Measurements from ENCODE around the gene MLLT6.
A peak's percentile ranks its signal among the peaks of the same experiment; 100 is the strongest.

The MLLT6 gene

DNA sequence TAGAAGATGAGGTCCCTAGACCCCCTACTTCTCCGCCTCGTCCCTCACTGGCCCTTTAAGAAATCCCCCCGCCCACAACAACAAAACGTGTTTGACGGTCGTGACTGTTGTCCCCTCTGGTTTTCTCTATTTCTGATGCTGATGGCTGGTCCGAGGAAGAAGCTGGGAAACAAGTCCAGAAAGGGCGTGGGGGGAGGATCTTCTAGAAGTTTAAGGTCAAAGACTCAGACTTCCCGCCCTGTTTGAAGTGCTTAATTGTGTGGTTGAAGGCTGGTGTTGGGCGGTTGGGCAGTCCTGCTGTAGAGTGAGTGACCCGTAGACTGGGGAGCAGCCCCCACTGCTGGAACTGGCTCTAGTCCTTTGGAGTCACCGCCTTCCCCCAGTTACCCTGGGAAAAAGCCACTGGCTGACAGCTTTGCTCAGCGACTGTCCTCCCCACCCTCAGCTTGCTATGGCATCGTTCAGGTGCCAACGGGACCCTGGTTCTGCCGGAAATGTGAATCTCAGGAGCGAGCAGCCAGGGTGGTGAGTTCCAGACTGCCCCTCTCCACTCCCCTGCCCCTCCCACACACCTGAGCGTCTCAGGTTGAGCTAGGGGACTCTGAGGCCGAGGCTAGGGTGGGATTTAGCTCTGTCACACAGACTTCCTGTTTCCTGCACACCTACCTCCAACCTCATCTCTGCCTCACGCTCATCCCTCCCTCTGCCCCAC lies 1.6 kb downstream of the MLLT6 start:
- peak; percentile 32 for DNase-seq (ENCODE audit: low spot score)

DNA sequence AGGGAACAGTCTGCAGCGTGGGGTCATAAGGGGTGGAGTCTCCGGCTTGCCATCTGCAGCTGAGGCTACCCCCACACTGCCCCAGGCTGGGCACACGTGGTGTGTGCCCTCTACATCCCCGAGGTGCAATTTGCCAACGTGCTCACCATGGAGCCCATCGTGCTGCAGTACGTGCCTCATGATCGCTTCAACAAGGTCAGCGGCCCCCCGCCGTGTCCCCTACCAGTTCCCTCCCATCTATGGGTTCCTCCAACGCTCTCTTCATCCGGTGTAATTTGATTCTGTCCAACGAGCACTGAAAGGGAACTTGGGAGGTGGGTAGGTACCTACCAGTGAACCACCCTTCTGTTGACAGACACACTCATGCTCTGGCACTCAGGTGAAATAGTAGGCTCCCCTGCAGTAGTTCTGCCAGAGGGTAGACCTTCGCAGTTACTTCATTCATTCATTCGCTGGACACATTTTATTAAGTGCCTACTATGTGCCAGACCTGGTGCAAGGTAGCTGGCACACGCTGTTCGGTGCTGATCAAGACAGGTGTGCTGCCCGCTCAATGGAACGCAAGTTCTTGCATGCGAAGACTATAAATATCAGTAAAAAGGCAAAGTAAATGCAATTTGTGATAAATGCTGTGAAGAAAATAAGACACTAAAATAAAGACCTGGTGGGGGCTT lies 2.7 kb downstream of the MLLT6 start:
- no peak for DNase-seq (ENCODE audit: low spot score)

DNA sequence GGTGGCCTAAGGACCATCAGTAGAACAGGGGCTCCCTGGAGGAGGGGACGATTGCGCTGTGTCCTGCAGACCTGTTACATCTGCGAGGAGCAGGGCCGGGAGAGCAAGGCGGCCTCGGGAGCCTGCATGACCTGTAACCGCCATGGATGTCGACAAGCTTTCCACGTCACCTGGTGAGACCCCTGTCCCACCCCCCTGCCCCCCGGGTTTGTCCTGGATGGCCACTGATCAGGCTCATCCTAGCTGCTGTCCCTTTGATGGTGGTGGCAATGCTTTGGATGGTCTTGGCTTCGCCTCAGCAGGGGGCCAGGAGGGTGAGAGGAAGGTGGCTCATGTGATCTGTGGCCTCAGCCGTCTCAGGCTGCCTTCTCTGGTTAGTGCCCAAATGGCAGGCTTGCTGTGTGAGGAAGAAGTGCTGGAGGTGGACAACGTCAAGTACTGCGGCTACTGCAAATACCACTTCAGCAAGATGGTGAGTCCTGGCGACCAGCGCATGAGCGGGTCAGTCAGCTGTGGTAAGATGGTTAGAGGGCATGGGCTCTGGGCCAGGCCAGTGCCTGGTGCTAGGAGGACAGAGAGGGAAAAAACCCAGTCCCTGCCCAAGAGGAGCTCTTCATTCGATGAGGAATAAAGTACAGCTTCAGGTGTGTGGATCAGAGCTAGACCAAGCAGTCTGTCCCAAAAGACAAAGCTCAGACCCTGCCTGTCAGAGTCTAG lies 4.2 kb downstream of the MLLT6 start:
- DNase-seq (ENCODE audit: low spot score), result no peak

DNA sequence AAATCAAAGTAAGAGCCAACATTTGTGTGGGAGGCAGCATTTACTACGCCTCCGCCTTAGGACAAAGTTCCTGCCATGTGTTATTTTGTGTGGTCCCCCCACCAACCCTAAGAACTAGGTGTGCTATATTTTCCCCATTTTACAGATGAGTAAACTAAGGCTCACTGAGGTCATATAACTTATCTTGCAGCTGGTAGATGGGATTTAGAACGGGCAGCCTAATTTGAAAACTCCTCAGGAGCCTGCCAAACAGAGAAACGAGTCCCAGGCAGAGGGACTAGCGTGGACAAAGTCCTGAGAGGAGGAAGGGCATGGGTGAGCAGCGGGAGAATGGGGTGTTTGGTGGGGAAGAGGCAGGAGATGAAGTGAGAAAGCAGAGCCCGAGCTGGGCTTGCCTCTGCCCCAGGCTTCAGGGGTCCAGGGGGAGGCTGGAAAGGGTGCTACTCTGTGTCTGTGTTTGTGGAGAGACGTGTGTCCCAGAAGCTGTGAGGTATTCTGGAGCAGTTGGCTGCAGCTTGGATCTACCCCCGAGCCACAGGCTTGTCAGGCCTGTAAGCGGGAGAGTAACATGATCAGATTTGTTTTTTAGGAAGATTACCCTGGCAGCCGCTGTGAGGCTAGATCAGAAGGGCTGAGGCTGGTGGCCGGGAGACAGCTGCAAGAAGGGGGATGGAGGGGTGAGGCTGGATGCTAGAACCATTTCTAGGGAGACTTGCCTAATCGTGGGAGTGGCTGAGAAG lies 5.0 kb downstream of the MLLT6 start:
- DNase-seq (ENCODE audit: low spot score), result no peak

DNA sequence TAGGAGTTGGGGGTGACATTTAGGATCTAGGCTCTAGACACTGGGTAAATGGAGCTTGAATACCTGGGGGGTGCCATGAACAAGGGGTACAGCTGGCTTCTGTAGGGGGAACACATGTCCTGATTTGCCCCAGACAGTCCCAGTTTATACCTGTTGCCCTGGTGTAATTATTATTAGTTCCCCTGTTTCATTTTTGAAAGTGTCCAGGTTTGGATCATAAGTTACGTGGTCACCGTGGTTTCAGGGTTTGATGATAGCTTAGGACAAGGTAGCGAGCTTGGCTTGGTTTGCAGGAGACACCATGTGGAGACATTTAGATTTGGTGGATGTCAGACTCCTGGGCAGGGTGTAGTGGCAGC lies 5.5 kb downstream of the MLLT6 start:
- DNase-seq (ENCODE audit: low spot score), result no peak

DNA sequence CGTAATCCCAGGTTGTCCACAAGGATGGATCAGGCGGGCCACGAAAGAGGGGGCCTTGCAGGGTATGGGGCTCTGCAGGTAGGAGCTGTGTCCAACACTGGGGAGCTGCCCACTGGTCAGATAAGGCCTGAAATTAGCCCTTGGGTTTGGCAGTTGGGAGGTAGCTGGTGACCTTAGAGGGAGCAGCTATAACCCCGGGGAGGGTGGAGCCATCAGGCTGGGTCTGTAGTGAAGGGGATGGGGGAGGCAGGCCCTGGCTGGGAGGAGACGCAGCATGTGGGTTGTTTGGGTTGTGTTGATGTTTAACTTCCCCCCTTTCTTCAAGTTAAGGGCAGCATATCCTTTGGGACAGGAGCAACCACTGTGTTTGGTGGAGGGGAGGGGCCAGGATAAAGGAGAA lies 5.9 kb downstream of the MLLT6 start:
- DNase-seq (ENCODE audit: low spot score), result no peak

DNA sequence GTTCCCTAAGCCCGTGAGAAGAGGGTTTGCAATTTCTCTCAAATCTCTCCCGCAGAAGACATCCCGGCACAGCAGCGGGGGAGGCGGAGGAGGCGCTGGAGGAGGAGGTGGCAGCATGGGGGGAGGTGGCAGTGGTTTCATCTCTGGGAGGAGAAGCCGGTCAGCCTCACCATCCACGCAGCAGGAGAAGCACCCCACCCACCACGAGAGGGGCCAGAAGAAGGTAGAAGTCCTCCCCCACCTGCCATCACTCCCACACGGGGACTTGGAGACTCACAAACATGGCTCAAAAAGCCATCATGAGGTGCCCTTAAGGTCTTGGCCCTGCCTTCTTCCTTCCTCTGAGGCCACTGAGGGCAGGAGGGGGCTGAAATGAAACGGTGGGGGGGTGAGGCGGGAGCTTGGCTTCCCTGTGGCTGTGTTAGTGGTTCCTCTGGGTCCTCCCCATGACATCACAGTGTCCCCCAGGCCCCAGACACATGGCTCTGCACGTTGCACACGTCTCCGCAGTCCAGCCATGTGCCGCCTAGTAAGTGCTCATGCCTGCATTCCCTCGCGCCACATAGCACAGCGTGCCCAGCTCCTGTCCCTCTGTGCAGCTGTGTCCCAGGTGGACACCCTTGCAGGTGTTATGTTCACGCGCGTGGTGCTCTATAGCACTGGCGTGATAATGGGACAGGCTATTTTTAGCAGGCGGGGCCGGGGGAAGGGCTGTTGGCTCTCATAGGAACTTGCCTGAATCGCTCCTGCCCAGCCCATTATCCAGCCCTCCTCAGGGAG lies 6.9 kb downstream of the MLLT6 start:
- DNase-seq (ENCODE audit: low spot score), result no peak

DNA sequence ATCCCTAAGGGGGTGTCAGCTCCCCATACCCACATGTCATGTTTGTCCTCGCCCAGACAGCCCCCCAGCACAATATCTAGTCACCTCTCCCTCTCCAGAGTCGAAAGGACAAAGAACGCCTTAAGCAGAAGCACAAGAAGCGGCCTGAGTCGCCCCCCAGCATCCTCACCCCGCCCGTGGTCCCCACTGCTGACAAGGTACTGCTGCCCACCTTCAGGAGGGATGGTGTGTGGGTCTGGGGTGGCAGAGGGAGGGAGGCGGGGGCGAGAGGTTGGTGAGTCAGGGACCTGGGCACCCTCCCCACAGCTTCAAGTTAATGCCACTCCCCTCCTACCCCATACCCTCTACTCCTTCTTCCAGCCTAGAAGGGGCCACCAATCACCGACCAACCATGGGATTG lies 7.5 kb downstream of the MLLT6 start:
- DNase-seq (ENCODE audit: low spot score), result no peak

DNA sequence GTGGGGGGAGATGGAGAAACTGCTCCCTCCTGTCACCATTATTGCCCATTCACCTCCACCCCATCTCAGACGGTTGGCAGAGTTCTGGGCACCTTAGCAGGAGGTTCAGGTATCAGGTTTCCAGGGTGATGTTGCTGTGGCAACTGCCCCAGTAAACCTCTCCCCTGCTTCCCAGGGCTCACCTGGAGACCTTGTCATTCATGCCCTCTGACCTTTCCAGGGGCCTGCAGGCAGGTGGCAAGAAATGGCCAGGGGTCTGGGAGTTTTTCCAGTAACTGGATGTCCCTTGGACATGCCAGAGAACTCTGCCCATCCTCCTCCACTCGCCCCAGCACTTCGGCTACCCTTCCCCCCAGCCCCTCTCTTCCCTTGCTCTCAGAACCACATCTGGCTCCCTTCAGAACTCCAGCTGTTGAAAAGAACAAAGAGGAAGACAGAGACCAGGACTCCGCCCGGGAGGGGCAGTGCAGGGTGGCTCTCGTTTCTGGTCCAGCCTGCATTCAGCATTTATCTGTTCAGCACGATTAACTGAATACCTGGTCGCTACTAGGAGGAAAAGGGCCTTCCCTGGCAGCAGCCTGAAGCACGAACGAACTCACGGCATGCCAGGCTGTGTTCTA lies 8.5 kb downstream of the MLLT6 start:
- DNase-seq (ENCODE audit: low spot score), result no peak

DNA sequence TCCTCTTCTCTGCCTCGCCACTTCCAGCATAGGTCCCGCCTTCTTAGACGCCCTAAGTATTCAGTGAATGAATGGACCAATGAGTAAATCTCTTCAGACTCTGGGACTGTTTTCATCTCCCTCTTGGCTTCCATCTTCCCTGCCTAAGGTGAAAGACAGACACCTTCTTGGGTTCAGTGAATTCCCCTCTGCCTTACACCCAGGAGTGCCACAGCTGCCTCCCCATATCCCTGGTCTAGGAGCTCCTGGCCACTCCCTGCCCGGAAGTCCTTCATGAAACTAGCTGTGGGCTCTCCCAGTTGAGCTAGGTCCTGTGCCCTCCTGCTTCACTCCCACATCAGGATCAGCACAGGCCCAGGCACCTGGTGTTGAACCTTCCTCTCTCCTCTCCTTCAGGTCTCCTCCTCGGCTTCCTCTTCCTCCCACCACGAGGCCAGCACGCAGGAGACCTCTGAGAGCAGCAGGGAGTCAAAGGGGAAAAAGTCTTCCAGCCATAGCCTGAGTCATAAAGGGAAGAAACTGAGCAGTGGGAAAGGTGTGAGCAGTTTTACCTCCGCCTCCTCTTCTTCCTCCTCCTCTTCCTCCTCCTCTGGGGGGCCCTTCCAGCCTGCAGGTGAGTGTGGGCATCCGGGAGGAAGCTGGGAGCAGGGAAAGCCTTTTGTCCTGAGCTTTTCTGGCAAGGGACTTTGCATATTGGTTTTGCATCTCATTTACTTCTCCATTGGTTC lies 10.3 kb downstream of the MLLT6 start:
- DNase-seq (ENCODE audit: low spot score), result no peak

DNA sequence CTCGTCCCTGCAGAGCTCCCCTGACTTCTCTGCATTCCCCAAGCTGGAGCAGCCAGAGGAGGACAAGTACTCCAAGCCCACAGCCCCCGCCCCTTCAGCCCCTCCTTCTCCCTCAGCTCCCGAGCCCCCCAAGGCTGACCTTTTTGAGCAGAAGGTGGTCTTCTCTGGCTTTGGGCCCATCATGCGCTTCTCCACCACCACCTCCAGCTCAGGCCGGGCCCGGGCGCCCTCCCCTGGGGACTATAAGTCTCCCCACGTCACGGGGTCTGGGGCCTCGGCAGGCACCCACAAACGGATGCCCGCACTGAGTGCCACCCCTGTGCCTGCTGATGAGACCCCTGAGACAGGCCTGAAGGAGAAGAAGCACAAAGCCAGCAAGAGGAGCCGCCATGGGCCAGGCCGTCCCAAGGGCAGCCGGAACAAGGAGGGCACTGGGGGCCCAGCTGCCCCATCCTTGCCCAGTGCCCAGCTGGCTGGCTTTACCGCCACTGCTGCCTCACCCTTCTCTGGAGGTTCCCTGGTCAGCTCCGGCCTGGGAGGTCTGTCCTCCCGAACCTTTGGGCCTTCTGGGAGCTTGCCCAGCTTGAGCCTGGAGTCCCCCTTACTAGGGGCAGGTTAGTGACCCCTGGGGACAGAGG lies 11.4 kb downstream of the MLLT6 start:
- DNase-seq (ENCODE audit: low spot score), result no peak

DNA sequence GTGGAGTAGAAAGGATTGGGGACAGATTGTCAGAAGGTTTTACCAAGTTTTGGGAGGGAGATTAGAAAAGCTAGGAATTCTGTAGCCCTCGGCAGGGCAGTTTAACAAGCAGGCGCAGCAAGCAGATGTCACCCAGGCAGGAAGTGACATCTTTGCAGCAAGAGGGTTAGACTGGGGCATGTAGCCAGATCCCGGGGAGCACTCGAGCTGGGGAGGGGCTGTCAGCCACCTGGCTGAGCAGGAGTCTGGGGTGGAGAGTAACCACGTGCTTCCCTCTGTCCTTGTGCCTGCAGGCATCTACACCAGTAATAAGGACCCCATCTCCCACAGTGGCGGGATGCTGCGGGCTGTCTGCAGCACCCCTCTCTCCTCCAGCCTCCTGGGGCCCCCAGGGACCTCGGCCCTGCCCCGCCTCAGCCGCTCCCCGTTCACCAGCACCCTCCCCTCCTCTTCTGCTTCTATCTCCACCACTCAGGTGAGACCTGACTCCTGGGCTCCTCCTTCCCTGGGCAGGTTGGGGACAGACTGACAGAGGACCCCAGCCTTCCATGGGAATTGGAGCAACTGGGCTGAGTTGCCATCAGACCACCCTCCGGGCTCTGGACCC lies 12.2 kb downstream of the MLLT6 start:
- no peak for DNase-seq (ENCODE audit: low spot score)

DNA sequence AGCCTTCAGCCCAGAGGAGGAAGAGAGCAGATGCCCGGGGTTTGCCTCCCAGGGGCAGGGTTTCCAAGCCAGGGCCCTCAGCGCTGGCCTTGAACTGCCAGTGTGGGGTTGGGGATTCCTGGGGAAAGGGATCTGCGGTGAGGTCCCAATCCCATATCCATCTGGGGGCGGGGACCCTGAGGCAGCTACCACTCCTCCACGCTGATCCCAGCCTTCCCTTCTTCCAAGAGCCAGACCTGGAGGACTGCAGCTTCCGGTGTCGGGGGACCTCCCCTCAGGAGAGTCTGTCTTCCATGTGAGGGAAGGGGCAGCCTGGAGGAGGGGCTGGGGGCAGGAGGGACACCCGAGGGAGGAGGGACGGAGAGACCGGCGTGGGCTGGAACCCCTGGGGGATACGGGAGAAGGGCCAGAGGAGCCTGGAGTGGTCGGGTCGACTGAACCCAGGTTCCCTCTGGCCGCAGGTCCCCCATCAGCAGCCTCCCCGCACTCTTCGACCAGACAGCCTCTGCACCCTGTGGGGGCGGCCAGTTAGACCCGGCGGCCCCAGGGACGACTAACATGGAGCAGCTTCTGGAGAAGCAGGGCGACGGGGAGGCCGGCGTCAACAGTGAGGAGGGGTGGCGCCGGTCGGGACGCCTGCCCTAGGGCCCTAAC lies 14.3 kb downstream of the MLLT6 start:
- DNase-seq (ENCODE audit: low spot score), result no peak

DNA sequence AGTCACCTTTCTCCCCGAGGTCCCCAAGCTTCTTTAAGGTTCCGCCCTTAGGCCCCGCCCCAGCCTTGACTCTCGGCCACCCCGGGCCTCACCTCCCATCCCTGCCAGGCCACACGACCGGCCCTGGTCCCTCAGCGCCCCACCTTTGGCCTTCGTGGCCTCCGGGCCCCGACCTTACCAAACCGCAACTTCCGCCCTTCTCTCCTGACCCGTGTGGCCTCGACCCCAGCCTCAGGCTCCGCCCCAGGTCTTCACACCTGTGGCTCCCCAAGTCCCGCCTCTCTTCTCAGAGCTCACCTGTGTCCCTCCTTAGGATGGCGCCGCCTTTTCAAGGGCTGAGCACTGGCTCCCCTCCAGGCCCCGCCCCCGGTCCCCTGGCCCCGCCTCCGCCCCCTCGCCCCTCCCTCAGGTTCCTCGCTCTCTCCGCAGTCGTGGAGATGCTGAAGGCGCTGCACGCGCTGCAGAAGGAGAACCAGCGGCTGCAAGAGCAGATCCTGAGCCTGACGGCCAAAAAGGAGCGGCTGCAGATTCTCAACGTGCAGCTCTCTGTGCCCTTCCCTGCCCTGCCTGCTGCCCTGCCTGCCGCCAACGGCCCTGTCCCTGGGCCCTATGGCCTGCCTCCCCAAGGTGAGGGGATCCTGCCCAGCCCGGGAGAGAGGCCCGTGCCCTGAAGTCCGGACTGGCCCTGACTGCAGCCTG lies 15.0 kb downstream of the MLLT6 start:
- DNase-seq (ENCODE audit: low spot score), result no peak

DNA sequence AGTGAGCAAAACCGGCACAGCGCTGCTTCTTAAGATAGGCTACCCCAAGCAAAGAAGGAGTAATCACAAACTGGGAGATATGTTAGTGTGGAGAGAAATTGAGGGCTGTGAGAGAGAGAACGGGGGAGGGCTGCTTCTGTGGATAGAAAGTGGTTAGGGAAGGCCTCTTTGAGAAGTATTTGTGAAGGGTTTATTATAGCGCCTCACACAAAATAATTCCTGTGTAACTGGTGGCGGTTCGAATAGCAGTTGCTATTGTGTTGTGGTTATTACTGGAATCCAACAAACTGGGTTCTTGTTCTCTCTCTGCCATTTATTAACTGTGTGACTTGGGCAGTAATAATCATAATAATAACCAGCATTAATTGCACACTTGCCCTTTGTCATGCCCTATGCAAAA lies 15.9 kb downstream of the MLLT6 start:
- no peak for DNase-seq (ENCODE audit: low spot score)

DNA sequence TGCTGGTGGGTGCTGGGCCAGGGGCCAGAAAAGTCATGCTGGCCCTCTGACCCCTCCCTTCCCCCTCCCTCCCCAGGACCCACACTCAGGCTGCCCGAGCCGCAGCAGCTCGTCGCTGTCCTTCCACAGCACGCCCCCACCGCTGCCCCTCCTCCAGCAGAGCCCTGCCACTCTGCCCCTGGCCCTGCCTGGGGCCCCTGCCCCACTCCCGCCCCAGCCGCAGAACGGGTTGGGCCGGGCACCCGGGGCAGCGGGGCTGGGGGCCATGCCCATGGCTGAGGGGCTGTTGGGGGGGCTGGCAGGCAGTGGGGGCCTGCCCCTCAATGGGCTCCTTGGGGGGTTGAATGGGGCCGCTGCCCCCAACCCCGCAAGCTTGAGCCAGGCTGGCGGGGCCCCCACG lies 16.7 kb downstream of the MLLT6 start:
- DNase-seq (ENCODE audit: low spot score), result no peak

DNA sequence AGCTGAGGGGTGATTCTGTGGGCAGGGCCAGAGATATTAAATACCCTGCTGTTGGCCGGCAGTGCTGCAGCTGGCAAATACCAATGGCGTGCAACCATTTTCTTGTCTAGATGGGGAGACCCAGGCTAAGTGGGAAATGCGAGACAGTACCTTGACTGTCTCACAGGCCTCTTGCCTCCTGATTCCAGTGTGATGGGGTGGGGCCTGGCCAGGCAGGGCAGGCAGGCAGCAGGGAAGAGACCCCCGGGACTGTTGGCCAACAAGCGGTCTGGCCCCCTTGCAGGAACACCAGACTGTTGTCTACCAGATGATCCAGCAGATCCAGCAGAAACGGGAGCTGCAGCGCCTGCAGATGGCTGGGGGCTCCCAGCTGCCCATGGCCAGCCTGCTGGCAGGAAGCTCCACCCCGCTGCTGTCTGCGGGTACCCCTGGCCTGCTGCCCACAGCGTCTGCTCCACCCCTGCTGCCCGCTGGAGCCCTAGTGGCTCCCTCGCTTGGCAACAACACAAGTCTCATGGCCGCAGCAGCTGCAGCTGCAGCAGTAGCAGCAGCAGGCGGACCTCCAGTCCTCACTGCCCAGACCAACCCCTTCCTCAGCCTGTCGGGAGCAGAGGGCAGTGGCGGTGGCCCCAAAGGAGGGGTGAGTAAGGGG lies 19.4 kb downstream of the MLLT6 start:
- no peak for DNase-seq (ENCODE audit: low spot score)

DNA sequence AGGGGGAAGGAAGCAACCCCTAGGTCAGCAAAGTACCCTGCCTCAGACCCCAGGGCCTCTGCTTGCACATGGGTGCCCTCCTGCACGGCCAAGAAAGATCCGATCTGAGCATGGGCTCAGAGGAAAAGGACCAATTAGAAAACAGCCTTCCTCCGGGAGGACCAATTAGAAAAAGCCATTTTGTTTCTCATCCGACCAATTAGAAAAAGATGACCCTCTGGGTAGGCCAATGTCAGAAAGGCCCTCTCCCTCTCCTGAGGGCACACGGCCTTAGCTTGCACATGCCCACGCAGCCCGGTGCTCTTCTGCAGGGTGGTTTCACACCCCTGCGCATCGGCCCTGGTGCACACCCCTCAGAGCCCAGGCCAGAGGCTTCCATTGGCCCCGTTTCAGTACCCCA lies 20.0 kb downstream of the MLLT6 start:
- no peak for DNase-seq (ENCODE audit: low spot score)

All from RKO (cell line).